GM21381 (cell line): Measurements from ENCODE around the gene GNLY.
"Not testable (repeated sequence)": the region's sequence is repeated elsewhere in the genome, so short reads cannot be mapped to it uniquely, and the experiment has no call there.

Experiments used
- ATAC-seq: cut with Tn5 transposase; IDR thresholded peaks from one replicate; pipeline ENCODE4 v1.9.1; 2021; ENCODE audit warnings: mild to moderate bottlenecking, moderate library complexity; ENCODE audit not compliant: unreplicated experiment

The GNLY gene

DNA sequence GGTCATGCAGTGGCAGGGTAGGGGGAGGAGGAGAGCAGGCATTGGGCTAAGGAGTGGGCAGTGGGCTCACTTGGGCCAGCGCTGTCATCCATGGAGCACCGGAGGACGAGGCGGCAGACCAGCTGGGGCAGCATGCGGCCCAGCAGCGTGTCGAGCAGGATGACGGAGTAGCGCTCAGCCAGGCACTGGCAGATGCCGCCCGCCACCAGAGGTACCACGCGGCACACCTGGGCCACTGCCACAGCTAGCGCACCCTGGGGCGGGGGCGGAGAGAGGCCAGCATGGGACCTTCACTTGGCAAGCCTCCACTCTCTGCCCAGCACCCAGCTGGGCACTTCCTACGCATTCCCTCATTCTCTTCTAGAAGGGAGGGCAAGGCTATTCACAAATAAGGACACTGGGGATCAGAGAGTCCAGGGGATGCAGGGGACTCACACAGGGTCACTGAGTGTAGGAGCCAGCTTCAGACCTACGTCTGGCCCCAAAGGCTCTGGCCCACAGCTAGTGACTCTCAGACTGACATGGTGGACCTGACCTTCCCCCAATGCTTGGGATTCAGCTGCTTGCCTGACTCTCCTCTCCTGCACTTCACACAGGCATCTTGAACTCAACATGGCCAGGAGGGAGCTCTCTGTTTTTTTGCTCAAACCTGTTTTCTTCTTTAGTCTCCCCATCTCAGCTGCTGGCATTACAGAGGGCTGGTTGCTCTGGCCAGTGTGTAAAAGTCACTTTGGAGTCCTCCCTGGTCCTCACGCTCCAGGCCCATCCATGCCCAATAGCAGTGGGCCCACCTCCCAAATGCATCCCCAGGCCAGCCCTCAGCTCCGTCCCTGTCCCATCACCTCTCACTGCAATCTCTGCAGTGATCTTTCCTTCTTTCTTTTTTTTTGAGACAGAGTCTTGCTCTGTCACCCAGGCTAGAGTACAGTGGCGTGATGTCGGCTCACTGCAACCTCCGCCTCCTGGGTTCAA, 30.3 kb upstream of the GNLY start:
- ATAC-seq, result no peak

DNA sequence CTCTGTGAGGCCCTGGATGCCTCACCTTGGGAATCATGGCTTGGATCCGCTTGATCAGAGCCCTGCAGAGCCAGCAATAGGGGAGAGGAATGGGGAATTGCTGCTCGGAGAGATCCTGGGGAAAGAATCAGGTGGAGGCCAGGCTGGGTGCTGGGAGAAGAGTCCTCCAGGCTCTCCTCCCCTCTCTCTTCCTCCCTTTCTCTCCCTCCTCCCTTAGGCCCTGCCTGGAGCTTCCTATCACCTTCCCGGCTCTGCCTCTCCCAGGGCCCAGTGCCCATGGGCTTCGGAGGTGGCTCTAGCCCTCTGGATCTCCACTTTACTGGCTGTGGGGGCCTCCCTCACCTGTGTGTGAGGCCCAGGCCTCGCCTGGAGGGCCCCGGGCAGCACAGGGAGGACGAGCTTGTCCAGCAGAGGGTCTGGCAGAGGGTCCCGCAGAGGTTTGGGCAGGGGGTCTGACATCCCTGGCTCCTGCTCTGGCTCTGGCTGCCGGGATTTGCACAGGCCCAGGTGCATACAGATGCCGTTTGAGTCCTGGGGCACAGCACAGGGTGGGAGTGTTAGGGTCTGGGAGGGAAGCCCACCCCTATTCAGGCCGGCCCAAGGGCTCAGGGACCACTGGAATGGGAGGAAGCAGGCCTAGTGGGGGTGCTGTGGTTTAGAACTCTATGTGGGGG, 28.8 kb upstream of the GNLY start:
- ATAC-seq, result no peak

DNA sequence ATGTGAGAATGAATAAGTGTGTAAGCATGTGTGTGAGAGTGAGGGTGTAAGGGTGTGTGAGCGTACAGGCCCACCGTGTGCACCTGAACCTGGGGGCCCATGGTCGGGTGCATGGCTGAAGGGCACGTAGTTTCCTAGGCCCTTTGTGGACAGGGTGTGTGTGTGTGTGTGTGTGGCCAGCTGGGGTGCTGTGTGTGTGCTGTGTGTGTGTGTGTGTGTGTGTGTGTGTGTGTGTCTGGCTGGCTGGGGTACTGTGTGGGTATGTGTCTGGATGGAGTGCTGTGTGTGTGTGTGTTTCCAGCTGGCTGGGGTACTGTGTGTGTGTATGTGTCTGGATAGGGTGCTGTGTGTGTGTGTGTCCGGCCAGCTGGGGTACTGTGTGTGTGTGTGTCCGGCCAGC, 28.1 kb upstream of the GNLY start:
- ATAC-seq, result no peak

DNA sequence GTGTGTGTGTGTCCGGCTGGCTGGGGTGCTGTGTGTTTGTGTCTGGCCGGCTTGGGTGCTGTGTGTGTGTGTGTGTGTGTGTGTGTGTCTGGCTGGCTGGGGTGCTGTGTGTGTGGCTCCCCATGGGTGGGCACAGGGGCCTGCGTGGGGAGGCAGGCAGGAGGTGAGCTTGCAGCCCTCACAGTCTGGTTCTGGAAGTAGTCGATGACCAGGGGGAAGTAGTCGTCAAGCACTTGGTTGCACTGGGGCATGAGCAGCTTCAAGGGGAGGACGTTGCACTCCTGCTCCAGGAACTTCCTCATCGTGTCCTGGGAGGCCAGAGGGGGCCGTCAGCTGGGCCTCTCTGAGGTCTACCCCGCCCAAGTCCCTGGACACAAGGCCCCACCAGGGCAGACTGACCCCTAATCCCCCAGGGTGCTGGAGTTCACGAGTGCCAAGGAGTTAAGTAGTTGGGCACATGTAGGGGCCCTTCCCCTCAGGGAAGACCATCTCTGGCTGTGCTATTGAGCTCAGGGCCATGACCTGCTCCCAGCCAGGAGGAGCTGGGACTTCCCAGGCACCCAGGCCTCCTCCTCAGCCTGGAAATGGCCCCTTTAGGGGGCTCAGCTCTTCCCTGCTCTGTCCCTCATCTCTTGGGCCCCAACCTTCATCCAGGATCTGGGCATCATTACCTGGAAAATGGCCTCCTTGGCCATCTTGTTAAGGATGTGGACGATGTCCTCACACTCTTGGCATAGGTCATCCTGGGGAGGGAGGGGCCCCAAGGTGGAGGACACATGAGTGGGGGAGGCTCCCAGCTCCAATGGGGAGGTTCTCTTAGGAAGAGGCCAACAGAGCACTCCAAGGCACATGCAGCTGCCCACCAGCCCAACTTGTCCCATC, 27.5 kb upstream of the GNLY start:
- no peak for ATAC-seq

DNA sequence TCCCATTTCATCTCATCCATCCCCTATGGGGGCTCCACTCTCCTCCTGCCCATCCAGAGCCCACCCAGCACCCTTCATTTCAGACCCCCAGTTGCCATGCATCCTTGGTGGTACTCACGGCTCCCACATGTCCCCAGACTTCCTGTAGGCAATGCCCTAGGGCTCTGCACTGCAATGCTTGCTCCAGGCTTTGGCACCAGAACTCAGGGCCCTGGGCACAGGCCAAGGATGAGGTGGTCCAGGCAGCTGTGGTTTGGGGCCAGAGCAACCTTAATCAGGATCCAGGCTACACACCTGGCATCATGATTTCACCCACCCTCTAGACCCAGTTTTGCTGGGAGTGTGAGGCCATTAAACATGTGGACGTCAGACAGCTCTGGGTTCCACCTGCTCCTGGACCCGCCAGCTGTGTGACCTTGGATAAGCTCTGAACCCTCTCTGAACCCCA, 26.6 kb upstream of the GNLY start:
- no peak for ATAC-seq

DNA sequence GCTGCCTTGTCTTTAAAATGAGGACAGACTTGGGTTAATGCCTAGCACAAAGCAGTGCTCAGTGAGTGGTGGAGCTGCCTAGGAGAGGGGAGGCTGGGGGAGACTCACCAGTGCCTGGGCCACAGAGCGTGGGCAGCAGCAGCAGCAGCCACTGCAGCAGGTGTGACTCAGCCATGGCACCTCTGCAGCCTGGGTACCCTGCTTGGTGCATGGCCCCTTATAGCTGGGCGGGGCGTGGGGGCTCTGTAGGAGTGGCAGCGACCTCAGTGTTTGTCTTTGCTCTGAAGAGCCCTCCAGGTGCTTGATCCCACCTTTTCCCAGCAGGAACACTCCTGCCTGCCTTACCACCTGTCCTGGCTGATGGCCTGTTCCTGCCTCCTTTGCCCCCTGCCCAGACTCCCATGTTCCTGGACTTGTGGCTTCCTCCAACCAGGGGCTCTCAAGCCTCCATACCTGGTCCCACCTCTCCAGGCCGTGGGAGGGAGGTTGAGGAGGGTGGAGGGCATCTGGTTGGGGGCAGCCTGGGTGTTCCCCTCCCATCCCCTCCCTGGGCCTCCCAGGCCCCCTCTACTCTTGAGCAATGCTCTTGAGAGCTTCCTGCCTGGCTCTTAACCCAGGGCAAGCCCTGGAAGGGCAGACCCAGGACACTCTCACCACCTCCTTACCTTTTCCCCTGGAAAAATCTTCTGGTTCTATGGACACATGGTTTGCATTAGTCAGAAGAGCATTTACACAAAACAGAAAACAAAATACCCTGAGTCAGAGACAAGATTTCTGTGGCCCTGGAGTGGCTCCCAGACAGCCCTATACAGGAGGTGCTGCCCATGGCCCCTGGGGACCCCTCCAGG, 25.9 kb upstream of the GNLY start, which contains the start of gene SFTPB:
Gene SFTPB (minus strand): TSS at position 191 of the 848 bp plus-strand sequence. CDS start 16 bp downstream, at position 175.
- ATAC-seq, result no peak

DNA sequence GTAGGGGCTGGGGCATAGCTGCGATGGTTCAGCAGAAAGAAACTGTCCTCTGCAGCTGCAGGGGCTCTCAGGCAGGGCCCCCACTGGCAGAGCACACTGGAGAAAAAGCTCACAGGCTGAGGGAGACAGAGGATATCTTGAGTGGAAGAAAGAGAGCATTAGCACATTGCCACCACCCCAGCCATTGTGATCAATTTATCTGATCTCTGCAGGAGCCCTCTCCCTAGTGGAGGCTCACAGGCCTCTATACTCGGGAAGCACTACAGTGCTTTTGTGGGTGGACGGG, 25.4 kb upstream of the GNLY start:
- no peak for ATAC-seq

DNA sequence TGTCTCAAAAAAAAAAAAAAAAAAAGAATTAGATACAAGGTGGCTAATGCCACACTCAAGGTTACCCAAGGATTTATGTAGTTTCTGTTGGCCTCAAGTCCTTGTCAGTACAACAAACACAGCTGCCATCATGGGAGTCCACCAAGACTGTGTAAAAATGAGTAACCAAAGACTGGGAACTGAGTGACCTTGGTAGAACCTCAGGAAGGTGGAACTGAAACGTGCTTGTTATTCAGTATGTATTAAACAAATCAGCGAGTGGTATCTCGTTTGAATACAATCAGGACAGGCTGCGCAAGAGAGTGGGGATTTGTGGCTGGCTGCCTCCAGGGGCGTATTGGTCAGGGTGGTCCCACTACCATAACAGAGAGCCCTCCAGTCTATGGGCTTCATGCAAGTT, 24.6 kb upstream of the GNLY start:
- ATAC-seq, result peak; percentile 74

DNA sequence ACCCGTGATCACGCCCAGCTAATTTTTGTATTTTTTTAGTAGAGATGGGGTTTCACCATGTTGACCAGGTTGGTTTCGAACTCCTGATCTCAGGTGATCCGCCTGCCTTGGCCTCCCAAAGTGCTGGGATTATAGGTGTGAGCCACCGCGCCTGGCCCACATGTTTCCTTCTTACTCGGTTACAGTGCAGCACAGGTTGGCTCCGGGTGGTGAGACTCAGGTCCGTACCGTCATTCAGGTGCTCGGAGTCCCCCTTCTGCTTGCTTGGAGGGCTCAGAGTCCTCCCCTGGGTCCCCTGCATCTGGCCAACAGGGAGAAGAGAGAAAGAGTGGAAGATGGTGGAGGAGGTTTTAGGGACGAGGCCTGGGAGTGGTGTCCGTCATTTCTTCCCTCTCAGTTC, 23.7 kb upstream of the GNLY start:
- ATAC-seq, result not testable (repeated sequence)

DNA sequence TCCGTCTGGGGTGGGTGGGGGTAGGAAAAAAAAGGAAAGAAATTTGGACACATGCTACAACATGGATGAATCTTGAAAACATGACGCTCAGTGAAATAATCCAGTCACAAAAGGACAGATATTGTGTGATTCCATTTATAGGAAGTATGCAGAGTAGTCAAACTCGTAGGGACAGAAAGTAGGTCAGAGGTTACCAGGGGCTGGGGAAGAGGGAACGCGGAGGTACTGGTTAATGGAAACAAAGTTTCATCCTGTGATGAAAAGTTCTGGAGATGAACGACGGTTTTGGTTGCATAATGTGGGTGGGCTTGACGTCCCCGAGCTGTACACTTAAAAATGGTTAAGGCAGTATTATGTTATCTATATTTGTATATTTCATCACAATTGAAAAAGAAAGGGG, 21.7 kb upstream of the GNLY start:
- ATAC-seq, result no peak

DNA sequence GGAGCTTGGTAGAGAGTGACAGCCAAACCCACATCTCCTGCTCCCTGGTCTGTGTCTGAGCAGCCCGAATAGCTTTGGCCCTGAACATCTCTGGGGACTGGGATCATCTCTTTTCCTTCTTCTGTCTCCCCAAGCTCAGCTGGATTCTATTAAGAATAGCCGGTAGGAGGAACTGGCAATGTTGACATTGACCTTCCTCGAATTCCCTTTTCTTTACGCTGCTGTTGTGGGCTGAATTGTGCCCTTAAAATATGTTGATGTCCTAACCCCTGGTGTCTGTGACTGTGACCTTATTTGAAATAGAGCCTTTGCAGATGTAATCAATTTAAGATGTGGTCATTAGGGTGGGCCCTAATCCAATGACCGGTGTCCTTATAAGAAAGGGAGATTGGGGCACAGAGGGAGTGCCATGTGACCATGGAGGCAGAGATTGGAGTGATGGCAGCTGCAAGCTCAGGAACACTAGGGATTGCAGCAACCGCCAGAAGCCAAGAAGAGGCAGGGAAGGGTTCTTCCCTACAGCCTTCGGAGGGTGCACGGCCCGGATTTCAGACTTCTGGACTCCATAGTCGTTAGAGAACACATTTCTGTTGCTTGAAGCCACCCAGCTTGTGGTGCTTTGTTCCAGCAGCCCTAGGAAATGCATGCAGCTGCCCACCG, 20.3 kb upstream of the GNLY start:
- no peak for ATAC-seq

DNA sequence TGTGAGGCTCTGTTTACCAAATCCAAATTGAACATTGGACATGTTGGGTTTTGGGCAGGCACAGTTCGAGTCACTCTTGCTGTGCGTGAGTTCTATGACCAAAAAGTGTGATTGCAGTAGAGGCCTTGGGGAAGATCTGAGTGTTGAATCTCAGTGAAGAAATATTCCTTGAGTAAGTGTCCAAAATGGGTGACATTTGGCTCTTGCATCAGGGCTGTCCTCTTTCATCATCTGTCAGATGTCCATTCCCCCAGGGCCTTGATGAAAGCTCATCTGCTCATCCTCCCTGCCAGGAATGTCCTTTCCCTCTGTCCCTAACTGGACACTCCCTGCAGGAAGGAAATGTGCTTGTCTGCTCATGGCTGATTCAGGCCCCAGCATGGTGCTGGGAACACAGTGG, 19.7 kb upstream of the GNLY start:
- no peak for ATAC-seq

DNA sequence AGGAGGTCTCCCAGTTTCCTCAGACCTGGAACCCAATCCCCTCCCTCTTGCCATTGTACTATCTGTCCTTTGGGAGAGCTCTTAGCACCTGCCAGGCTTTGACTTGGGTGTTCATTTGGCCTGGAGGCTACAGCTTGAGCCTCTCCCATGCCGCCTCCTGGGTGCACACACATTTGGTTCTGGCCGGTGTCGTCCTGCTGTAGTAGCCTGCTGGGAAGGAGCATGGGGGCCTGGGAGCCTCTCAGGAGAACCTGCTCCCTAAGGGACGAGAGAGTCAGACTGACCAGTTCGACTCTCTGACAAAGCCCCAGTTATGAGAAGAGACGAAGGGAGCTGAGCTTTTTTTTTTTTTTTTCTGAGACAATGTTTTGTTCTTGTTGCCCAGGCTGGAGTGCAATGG, 18.7 kb upstream of the GNLY start:
- no peak for ATAC-seq

DNA sequence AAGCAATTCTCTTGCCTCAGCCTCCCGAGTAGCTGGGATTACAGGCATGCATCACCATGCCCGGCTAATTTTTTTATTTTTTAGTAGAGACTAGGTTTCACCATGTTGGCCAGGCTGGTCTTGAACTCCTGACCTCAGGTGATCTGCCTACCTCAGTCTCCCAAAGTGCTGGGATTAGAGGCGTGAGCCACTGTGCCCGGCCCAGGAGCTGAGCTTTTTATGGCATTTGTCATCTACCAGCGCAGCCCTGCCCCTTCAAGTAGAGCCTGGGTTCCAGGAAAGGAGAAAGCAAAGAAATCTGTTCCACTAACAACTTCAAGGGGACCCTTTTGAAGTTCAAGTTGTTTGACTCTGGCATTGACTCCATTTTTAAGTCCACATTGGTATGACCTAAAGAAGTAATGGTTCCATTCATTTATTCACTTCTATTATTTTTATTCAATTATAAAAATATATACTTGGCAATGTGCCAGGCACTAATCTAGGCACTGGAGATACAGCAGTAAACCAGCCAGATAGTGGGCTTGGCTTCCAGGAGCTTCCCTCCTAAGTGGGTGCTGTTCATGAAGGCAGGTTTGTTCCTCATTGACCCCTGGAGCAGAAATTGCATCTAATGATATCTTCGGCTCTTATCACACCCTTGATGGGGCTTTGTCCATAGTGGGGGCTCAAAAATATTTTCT, 18.2 kb upstream of the GNLY start:
- no peak for ATAC-seq

DNA sequence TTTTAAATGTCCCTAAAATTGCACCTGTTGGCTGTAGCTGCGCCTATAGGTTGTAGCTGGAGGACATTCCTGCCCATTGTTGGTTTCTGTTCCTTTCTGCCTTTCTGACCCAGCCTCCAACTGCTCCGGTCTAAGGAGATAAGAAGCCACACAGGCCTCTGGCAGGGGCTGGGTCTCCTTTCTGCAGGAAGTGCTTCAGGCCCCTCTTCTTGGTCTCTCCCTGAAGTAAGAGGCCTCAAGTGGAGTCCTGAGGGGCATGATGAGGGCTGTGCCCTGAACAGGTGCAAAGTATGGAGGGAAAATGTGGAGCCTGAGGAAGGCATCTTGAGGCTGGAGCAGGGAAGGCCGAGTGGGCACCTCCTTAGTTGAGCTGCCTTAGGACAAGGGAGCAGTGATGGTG, 15.8 kb upstream of the GNLY start:
- no peak for ATAC-seq

DNA sequence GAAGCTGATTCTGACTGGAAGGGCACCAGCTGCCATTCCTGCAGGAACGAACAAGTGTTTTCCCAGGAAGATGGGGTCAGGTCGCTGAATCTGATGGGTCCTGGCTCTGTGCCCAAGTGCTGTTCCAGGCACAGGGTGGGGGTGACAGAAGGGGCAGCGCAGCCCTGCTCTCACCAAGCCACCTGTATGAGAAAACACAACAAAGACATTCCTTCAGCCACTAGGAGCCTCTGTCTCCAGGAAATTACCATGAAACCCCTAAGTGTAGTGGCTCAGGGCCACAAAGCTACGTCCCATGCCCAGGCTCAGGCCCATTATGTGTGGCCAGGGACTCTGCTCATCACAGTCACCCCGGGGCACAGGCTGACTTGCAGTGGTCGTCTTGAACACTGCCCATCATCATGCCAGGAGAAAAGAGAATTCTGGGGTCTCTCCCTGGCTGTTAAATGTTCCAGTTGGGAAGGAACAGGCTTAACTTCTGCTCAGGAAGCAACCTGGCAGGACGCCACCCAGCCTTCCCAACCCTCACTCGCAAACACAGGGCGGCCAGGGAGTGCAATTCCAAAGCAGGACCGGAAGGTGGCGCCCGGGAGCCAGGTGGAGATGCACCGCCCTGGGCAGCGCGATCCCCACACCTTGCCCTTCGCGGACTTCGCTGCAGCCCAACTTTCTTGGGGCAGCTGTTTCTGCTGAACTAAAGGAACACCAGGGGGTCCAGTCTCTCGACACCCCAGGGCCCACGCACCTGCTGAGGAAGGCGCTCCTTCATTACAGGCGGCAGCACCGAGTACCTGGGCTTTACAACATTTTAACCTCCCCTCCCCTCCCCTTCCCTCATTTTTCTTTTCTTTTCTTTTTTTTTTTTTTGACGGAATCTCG, 15.1 kb upstream of the GNLY start:
- no peak for ATAC-seq

DNA sequence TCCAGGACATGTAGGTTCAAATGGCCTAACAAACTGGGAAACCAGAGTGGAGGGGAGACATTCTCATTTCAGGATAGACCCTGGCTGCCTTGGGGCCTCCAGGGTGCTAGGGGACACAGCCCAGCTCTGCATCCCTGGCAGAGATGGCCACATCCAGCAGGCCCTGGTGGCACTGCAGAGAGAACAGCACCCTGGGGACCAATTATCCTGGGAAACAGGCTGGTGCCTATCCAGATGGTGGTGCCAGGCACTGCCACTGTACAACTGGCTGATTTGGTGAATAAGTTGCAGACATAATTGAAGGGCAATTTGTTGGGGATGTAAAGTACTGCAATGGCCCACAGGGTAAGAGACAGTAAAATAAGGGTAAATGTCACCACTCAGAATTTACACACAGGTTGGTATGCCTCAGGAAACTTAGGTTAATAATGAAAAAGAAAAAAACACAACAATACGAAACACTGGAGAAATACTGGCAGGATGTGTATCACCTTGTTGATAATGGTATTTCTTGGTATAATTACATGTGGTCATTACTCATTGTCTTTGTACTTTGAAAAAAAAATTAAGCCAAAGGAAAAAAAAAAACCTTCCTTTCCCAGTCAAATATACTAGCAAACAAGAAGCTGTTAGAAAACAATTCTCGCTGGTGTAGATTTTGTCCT, 13.3 kb upstream of the GNLY start:
- ATAC-seq, result no peak

DNA sequence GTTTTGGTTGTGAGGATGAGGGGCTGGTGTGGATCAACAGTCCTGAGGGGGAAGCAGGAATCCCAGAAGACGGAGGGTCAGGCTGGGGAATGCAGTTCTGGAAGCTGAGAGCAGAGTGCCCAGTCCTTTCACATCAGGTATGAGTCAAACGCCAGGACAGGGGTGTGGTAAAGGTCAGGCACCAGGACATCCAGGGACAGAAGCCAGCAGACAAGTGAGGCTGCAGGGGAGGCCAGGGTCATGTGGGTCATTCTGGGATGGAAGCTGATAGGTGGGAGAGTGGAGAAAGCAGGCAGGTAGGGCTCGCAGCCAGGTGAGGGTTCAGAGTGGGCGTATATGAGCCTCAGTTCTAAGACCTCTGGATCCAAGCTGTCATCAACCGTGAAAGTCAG, 12.8 kb upstream of the GNLY start:
- ATAC-seq, result no peak
